ENCODE results near the gene MAOA.
A peak's percentile ranks its signal among the peaks of the same experiment; 100 is the strongest.
"Not testable (repeated sequence)": the region's sequence is repeated elsewhere in the genome, so short reads cannot be mapped to it uniquely, and the experiment has no call there.

Gene MAOA

GRCh38 chrX:43718081-43718480 is 62.0 kb downstream of the MAOA start:
- no peak for DNase-seq (ENCODE audit: low read depth)

GRCh38 chrX:43718546-43718945 is 62.4 kb downstream of the MAOA start:
- no peak for DNase-seq (ENCODE audit: low read depth)

- DNase-seq (ENCODE audit: low read depth), result peak; percentile 2
Observed at GRCh38 chrX:43718956-43719355, 62.9 kb downstream of the MAOA start.

- no peak for DNase-seq (ENCODE audit: low read depth)
Observed at GRCh38 chrX:43720082-43720481, 64.0 kb downstream of the MAOA start.

GRCh38 chrX:43720961-43721360 is 64.9 kb downstream of the MAOA start:
- DNase-seq (ENCODE audit: low read depth), result no peak

GRCh38 chrX:43725227-43725626 is 69.1 kb downstream of the MAOA start:
- DNase-seq (ENCODE audit: low read depth), result not testable (repeated sequence)

GRCh38 chrX:43727254-43727653 is 71.2 kb downstream of the MAOA start:
- not testable (repeated sequence) for DNase-seq (ENCODE audit: low read depth)

GRCh38 chrX:43728002-43728401 is 71.9 kb downstream of the MAOA start:
- DNase-seq (ENCODE audit: low read depth), result no peak

- no peak for DNase-seq (ENCODE audit: low read depth)
Observed at GRCh38 chrX:43728966-43729365, 72.9 kb downstream of the MAOA start.

- no peak for DNase-seq (ENCODE audit: low read depth)
Observed at GRCh38 chrX:43731086-43731485, 75.0 kb downstream of the MAOA start.

- no peak for DNase-seq (ENCODE audit: low read depth)
Observed at GRCh38 chrX:43733699-43734098, 77.6 kb downstream of the MAOA start.

GRCh38 chrX:43734444-43734843 is 78.3 kb downstream of the MAOA start:
- no peak for DNase-seq (ENCODE audit: low read depth)

- DNase-seq (ENCODE audit: low read depth), result no peak
Observed at GRCh38 chrX:43735534-43735933, 79.4 kb downstream of the MAOA start.

- DNase-seq (ENCODE audit: low read depth), result no peak
Observed at GRCh38 chrX:43735957-43736356, 79.9 kb downstream of the MAOA start.

- DNase-seq (ENCODE audit: low read depth), result no peak
Observed at GRCh38 chrX:43741843-43742573, 85.9 kb downstream of the MAOA start.

GRCh38 chrX:43743100-43743822 is 87.2 kb downstream of the MAOA start:
- DNase-seq (ENCODE audit: low read depth), result no peak

GRCh38 chrX:43744284-43744683 is 88.2 kb downstream of the MAOA start:
- DNase-seq (ENCODE audit: low read depth), result no peak

GRCh38 chrX:43745938-43746721 is 90.0 kb downstream of the MAOA start:
- no peak for DNase-seq (ENCODE audit: low read depth)

GRCh38 chrX:43747476-43747875 is 91.4 kb downstream of the MAOA start:
- DNase-seq (ENCODE audit: low read depth), result no peak

- DNase-seq (ENCODE audit: low read depth), result no peak
Observed at GRCh38 chrX:43750248-43750676, 94.2 kb downstream of the MAOA start.

GRCh38 chrX:43753637-43754036 is 97.5 kb downstream of the MAOA start:
- DNase-seq (ENCODE audit: low read depth), result no peak

GRCh38 chrX:43756076-43756475 is 100.0 kb downstream of the MAOA start:
- no peak for DNase-seq (ENCODE audit: low read depth)

- DNase-seq (ENCODE audit: low read depth), result no peak
Observed at GRCh38 chrX:43758044-43758443, 101.9 kb downstream of the MAOA start.

All from CMK (cell line).